Esophagus squamous epithelium (tissue), 5 donors: ENCODE measurements around the gene IER2. TPM values are rescaled to one million over a fixed set of nuclear protein-coding genes. Genes with fewer than 3 reads are reported as not detected.
"Not testable (repeated sequence)": the region's sequence is repeated elsewhere in the genome, so short reads cannot be mapped to it uniquely, and the experiment has no call there.

Experiments used
- DNase-seq: peaks from one replicate; lab custom pipeline; 2025; lab: John Stamatoyannopoulos, UW
- H3K27ac ChIP-seq, 4 donors: fragments of 200-600 bp; sonication (generic); one replicate each; pipeline ENCODE4 v1.5.1; 2016 to 2019; ENCODE audit warnings: mild to moderate bottlenecking in 1 of 4
- H3K27me3 ChIP-seq, 4 donors: fragments of 200-600 bp; sonication (generic); 1 replicate in 3 of 4; 2 replicates in 1 of 4; pipeline versions ENCODE4 v1.5.1 to v1.6.0; 2017 to 2021; ENCODE audit warnings: antibody characterized with exemption in 1 of 4
- H3K36me3 ChIP-seq, 3 donors: fragments of 200-600 bp; sonication (generic); one replicate each; pipeline ENCODE4 v1.5.1; 2016 to 2019
- H3K4me1 ChIP-seq, 3 donors: fragments of 200-600 bp; sonication (generic); one replicate each; pipeline ENCODE4 v1.5.1; 2017 to 2019
- H3K4me3 ChIP-seq, 4 donors: fragments of 200-600 bp; sonication (generic); 1 replicate in 3 of 4; 2 replicates in 1 of 4; pipeline ENCODE4 v1.5.1; 2016 to 2019; ENCODE audit warnings: mild to moderate bottlenecking in 2 of 4, moderate library complexity in 1 of 4
- H3K9me3 ChIP-seq, 3 donors: fragments of 200-600 bp; sonication (generic); one replicate each; pipeline ENCODE4 v1.5.1; 2016 to 2019
- CTCF ChIP-seq, 6 experiments: fragments of 450-650 bp in 4 of 6; fragments of 200-600 bp in 2 of 6; sonication (generic) in 2 of 6; IDR thresholded peaks; one replicate each; pipeline ENCODE4 v1.5.1; 2016 to 2019; ENCODE audit warnings: antibody characterized with exemption in 6 of 6, mild to moderate bottlenecking in 4 of 6, moderate library complexity in 4 of 6
- POLR2A ChIP-seq, 4 donors: fragments of 450-650 bp; IDR thresholded peaks; one replicate each; pipeline ENCODE4 v1.6.1; 2017; ENCODE audit warnings: antibody characterized with exemption in 4 of 4, mild to moderate bottlenecking in 4 of 4, moderate library complexity in 3 of 4
- WGBS, 2 donors: methylation state at CpG; one replicate each; pipeline ENCODE4 v1.1.5; 2018; 5-methylcytosine and 5-hydroxymethylcytosine counted together
- intact Hi-C: fragments of 100-400 bp; cut with DNase I; formaldehyde crosslinking; loops from one replicate; pipeline ENCODE4 v1.15.0; 2022
- total RNA-seq, 4 donors: library from RNA; depleted of rRNA; stranded (reverse); fragments of >200 nt; gene quantifications; one replicate each; pipeline ENCODE4 v1.1.0, GENCODE V29; 2016
- donor health status: DM: yes; HTN: yes; CAD: no.

IER2 gene
- total RNA-seq, 4 donors from 2014 or later: 46.5 to 118 (median 76.9) TPM

- WGBS, 2 donors: 84 to 85% methylated on average over 4 of the region's 4 CpGs
- intact Hi-C loops: no loop called here
- TF ChIP-seq POLR2A (IDR thresholded peaks at IDR 0.05): no peak
- TF ChIP-seq CTCF (IDR thresholded peaks at IDR 0.05): no peak
These were observed 37.2 kb downstream of the IER2 start for GRCh38 chr19:13187419-13187818.

GRCh38 chr19:13189600-13189999, 39.4 kb downstream of the IER2 start:
- no peaks in the 10 kb centered on the region for H3K36me3 ChIP-seq
- no peak overlapping the region for H3K4me3 ChIP-seq
- WGBS, 2 donors: 62 to 83% methylated on average over 3 to 4 of the region's 4 CpGs
- intact Hi-C loops: no loop called here
- H3K9me3 ChIP-seq: no peaks in the 10 kb centered on the region
- no peak for TF ChIP-seq CTCF (IDR thresholded peaks at IDR 0.05)
- TF ChIP-seq POLR2A (IDR thresholded peaks at IDR 0.05): no peak
- H3K27me3 ChIP-seq: no peaks in the 10 kb centered on the region
- no peak overlapping the region for H3K27ac ChIP-seq
- DNase-seq: no peak
- peaks cover 0 to 7% (median 5%) of the 10 kb centered on the region in 3 donors for H3K4me1 ChIP-seq

More at GRCh38 chr19:13187419-13187818, 37.2 kb downstream of the IER2 start:
- no peak for DNase-seq
- H3K27ac ChIP-seq: no peak overlapping the region
- peaks cover 0 to 2% (median 0%) of the 10 kb centered on the region in 3 donors for H3K4me1 ChIP-seq
- no peaks in the 10 kb centered on the region for H3K36me3 ChIP-seq
- H3K4me3 ChIP-seq: no peak overlapping the region
- no peaks in the 10 kb centered on the region for H3K9me3 ChIP-seq
- no peaks in the 10 kb centered on the region for H3K27me3 ChIP-seq

GRCh38 chr19:13190781-13191540, 40.8 kb downstream of the IER2 start:
- WGBS, 2 donors: 65 to 70% methylated on average over 9 to 10 of the region's 19 CpGs
- peaks cover 0 to 7% (median 5%) of the 10 kb centered on the region in 3 donors for H3K4me1 ChIP-seq
- no peaks in the 10 kb centered on the region for H3K27me3 ChIP-seq
- no peak overlapping the region for H3K4me3 ChIP-seq
- no peaks in the 10 kb centered on the region for H3K9me3 ChIP-seq
- no peaks in the 10 kb centered on the region for H3K36me3 ChIP-seq
- DNase-seq: no peak
- intact Hi-C loops: loop anchor here (5.0 kb wide), 1 partner anchor 71 kb away; no protein-coding TSS in a partner anchor
- TF ChIP-seq CTCF (IDR thresholded peaks at IDR 0.05) (no peak), POLR2A (IDR thresholded peaks at IDR 0.05) (no peak)
- H3K27ac ChIP-seq: no peak overlapping the region

GRCh38 chr19:13195678-13196077, 45.5 kb downstream of the IER2 start:
- no peak for TF ChIP-seq POLR2A (IDR thresholded peaks at IDR 0.05)
- TF ChIP-seq CTCF (IDR thresholded peaks at IDR 0.05): peak in 2 of 6 experiments; percentile 5 to 26
- 40 to 81% methylated on average over 4 to 6 of the region's 11 CpGs for WGBS, 2 donors
- DNase-seq: no peak
- H3K27ac ChIP-seq: no peak overlapping the region
- H3K36me3 ChIP-seq: no peaks in the 10 kb centered on the region
- intact Hi-C loops: no loop called here
- H3K9me3 ChIP-seq: no peaks in the 10 kb centered on the region
- H3K4me3 ChIP-seq: no peak overlapping the region
- H3K27me3 ChIP-seq: no peaks in the 10 kb centered on the region
- peaks cover 0 to 7% (median 5%) of the 10 kb centered on the region in 3 donors for H3K4me1 ChIP-seq

- DNase-seq: no peak
- no peaks in the 10 kb centered on the region for H3K27me3 ChIP-seq
- 82 to 83% methylated on average over 12 to 18 of the region's 18 CpGs for WGBS, 2 donors
- H3K4me3 ChIP-seq: no peak overlapping the region
- peaks cover 0 to 7% (median 5%) of the 10 kb centered on the region in 3 donors for H3K4me1 ChIP-seq
- intact Hi-C loops: no loop called here
- TF ChIP-seq CTCF (IDR thresholded peaks at IDR 0.05) (no peak), POLR2A (IDR thresholded peaks at IDR 0.05) (no peak)
- no peaks in the 10 kb centered on the region for H3K9me3 ChIP-seq
- H3K36me3 ChIP-seq: no peaks in the 10 kb centered on the region
- no peak overlapping the region for H3K27ac ChIP-seq
These were observed 48.4 kb downstream of the IER2 start for GRCh38 chr19:13198634-13199033.

GRCh38 chr19:13202112-13202511, 51.9 kb downstream of the IER2 start:
- 90 to 94% methylated on average over 7 of the region's 7 CpGs for WGBS, 2 donors
- intact Hi-C loops: loop anchor here (5.0 kb wide), 1 partner anchor 385 kb away; no protein-coding TSS in a partner anchor
- H3K27me3 ChIP-seq, H3K4me1 ChIP-seq, H3K9me3 ChIP-seq, H3K27ac ChIP-seq, H3K4me3 ChIP-seq, DNase-seq, H3K36me3 ChIP-seq: not testable (repeated sequence)
